HG03025 (cell line): Measurements from ENCODE around the gene SAMM50.

Experiments
- ATAC-seq: cut with Tn5 transposase; IDR thresholded peaks from one replicate; pipeline ENCODE4 v1.9.1; 2021; ENCODE audit warnings: mild to moderate bottlenecking, moderate library complexity; ENCODE audit not compliant: unreplicated experiment, low FRiP score

The SAMM50 gene

GRCh38 chr22:43976861-43977795, 21.9 kb downstream of the SAMM50 start:
- ATAC-seq, result no peak

GRCh38 chr22:43978558-43978957, 23.3 kb downstream of the SAMM50 start:
- ATAC-seq, result no peak

GRCh38 chr22:43980579-43980978, 25.3 kb downstream of the SAMM50 start:
- no peak for ATAC-seq

- no peak for ATAC-seq
Observed at GRCh38 chr22:43980996-43981395, 25.8 kb downstream of the SAMM50 start.

GRCh38 chr22:43983808-43984207, 28.6 kb downstream of the SAMM50 start:
- no peak for ATAC-seq

GRCh38 chr22:43985532-43985931, 30.3 kb downstream of the SAMM50 start:
- ATAC-seq, result no peak

- ATAC-seq, result no peak
Observed at GRCh38 chr22:43988116-43988820, 33.0 kb downstream of the SAMM50 start.

- no peak for ATAC-seq
Observed at GRCh38 chr22:43988960-43989359, 33.7 kb downstream of the SAMM50 start.

GRCh38 chr22:43990044-43990443, 34.8 kb downstream of the SAMM50 start:
- ATAC-seq, result no peak

- ATAC-seq, result no peak
Observed at GRCh38 chr22:43991316-43992020, 36.2 kb downstream of the SAMM50 start.

- ATAC-seq, result no peak
Observed at GRCh38 chr22:43992331-43992821, 37.1 kb downstream of the SAMM50 start.

- ATAC-seq, result no peak
Observed at GRCh38 chr22:43993072-43993760, 38.0 kb downstream of the SAMM50 start.

GRCh38 chr22:43994006-43994405, 38.8 kb downstream of the SAMM50 start:
- ATAC-seq, result no peak

- no peak for ATAC-seq
Observed at GRCh38 chr22:43994416-43994815, 39.2 kb downstream of the SAMM50 start.

GRCh38 chr22:43995057-43995685, 39.9 kb downstream of the SAMM50 start:
- no peak for ATAC-seq

GRCh38 chr22:43995798-43996169, 40.5 kb downstream of the SAMM50 start:
- ATAC-seq, result no peak

- no peak for ATAC-seq
Observed at GRCh38 chr22:43996170-43996980, 41.1 kb downstream of the SAMM50 start.

GRCh38 chr22:43996981-43997265, 41.7 kb downstream of the SAMM50 start:
- ATAC-seq, result no peak

- ATAC-seq, result no peak
Observed at GRCh38 chr22:43998679-43999264, 43.5 kb downstream of the SAMM50 start.
